NCI-H2227 treated with DMSO at 0.1 percent for 48 hours (cell line): ENCODE data around the gene FRMD6.

Experiments used
- DNase-seq: peaks from one replicate; lab custom pipeline; 2025; lab: John Stamatoyannopoulos, UW

The FRMD6 gene

DNA sequence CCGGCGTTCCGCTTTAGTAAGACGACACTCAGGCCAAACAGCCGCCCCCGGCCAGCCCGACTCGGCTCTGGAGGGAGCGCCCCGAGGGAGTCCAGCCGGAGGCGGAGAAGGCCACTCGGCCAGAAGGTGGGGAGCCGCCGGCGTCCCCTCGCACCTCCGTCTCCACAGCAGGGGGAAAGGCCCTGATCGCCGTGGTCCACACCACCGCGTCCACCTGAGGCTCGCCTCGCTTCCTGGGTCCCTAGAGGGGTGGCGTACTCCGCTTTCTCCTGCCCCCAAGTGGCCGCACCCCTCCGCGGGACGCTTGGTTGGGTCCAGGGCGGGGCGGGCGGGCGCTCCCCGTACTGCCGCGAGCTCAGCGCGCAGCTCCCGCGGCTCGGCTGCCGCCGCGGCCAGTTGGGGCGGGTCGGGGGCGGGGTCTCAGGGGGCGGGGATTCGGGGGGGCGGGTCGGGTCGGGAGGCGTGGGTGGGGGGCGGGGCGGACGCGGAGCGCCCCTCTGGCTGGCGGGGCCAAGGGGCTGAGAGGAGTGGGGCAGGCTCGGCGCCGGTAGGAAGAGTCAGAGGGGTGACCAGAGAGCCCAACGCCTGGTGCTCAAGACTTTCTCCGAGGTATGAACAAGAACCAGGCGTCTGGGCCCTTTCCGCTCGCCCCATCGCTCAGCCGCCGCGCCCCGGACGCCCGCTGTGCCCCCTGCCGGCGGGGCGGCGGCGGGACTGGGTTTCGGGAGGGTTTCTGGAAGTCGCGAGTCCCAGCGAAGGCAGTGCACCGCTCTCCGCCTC lies at the start of gene FRMD6:
TSS of gene FRMD6 (plus strand) at position 523 of the 780 bp plus-strand sequence. CDS start 37,927 bp downstream, outside the sequence.
- peak; percentile 72 for DNase-seq

DNA sequence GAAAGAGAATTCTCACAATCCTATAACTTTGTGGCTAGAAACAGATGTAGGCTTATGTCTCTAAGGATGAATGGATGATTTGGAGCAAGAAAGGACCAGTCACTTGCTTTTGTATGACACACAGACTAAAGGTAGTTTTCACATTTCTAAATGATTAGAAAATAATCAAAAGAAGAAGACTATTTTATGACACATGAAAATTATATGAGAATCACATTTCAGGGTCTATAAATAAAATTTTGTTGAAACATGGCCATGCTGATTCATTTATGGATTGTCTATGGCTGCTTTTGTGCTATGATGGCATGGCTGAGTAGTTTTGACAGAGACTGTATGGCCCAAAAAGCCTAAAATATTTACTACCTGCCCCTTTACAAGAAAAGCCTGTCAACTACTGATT lies 49.4 kb upstream of the FRMD6 start:
- no peak for DNase-seq

DNA sequence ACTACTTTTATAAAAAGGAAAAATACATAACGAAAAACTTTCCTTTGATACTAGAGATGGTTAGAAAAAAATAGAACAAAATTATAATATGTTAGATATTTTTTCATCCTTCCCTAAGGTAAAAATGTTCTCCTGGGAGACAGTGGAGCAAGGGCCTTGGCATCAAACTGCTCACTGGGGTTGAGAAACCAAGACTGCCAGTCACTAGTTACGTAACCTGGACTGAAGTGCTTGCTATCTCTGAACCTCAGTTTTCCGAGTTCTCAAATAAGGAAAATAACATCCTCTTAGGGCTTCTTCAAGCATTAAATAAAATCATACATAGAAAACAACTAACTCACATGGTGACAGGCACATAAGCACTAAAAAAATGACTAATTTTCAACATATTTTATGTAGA lies 48.2 kb upstream of the FRMD6 start:
- no peak for DNase-seq

DNA sequence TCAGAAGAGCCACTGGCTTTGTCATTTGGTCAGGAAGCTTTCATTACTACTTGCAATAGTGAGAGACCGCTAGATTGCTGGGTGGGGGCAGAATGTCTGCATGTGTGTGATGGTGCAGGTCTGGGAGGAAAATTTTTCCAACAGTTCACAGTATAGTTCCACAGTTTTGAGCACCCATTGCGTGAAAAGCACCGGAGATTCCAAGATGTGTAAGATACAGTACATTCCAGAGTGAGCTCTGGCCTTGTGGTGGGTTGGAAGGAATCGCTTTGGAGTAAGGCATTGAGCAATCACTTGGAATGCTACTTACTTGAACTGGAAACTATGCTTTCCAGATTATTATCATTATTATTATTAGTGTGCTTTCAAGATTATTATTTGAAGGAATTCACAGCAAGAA lies 47.6 kb upstream of the FRMD6 start:
- no peak for DNase-seq

DNA sequence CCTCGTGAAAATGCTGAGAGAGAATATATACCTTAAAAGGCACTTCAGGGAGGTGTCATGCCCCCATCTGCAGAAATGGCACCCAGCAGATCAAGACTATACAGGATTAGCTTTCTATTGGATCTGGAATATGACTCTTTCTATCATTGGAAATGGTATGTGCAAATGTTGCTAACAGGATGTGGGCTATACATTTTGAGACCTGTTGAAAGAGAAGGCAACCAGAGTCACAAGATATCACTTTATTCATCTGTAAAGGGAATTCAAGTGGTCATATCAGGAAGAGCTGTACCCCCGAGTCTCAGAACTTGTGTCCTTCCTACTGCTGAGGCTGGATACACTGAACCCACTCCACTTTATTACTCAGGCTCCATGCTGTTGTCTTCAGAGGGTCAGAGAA lies 46.1 kb upstream of the FRMD6 start:
- DNase-seq: no peak

DNA sequence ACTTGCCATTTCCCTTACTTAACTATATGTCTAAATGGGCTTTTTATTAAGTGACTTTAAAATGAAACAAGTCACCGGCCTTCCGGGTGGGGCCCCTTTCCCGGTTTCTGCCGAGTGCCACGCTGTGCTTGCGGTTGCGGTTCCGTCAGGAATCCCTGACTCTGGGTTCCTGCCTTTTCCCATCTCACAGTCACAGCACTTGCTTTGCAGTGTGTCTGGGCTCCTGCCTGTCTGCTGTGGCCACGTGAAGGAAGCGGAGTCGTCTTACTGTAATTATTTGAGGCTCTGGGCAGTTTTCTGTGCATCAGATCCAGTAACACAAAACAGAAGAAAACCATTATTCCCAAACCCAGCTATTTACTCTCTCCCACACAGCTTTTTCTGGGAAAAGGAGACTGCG lies 44.0 kb upstream of the FRMD6 start:
- DNase-seq: peak; percentile 16

DNA sequence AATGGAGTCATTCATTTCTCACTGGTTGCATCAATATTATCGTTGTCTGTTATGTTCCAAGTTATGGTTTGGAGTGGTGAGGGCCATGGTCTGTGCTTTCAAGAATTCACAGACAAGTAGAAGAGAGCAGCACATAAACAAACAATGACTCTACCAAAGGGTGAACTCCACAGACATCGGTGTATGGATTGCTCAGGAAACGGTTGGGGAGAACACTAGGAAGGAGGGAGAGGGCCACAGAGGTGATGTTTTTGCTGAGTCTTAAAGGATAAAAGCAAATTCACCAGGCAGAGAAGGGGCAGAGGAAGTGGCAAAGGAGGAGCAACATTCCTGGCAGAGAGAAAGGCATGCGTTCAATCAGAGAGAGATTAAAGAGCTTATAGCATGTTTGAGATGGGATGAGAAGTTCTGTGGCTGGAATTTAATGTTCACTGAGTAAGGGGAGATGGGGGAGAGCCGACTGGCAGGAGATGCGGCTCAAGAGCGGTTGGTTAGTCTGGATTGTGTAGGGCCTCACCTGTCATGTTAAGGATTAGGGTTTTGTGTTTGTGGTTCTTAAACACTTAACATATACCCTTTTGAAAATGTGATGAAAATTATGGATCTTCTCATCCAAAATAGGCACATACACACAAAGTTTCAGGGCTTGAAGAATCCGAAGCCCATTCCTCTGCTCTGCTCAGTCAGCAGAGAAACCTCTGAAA lies 42.3 kb upstream of the FRMD6 start:
- no peak for DNase-seq

DNA sequence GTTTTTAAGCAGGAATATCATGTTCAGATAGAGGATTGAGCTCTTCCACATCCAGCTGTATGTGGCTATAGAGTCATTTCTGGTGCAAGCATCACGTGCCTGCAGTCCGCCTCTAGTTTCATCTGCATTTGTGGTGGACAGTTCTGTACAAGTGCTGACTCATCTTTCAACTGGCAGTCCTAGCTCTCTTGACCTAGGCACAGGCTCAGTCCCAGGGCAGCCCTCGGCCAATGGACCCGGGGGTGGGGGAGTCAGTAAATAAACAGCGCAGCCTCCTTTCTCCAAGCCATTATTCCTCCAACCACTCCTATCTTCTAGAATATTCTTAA lies 41.8 kb upstream of the FRMD6 start:
- no peak for DNase-seq

DNA sequence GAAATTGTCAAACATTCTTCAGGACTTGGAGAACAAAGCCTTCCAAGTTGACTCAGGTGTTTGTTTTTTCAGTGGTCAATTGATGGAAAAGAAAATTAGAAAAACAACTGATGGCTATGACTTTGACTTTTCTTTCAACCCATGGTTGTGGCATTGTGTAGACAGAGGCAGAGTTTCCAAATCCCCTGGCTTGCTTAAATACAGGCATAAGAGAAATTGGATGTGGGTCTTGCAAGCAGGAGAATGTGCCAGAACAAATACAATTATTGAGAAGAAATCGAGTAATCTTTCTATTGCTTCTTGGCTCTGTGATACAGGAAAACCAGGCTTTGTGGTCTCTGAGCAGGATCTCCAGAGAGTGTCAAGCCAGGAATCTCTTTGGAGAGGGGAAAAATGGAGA lies 40.9 kb upstream of the FRMD6 start:
- DNase-seq: no peak

DNA sequence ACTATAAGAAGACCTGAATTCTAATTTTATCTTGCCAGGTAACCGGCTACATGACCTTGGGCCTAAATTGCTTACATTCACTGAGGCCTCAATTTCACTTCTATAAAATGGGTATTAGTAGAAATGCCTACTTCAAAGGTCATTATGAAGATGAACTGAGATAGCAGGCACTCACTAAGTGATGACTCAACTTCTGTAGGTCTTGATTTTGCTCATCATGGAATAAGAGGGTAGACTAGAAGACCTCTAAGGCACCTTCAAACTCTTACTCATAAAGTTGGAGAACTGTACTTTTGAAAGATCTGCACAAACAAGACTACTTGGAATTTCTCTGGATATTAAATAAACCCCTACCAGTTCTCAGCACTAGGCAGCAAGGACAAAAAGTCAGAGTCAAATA lies 39.3 kb upstream of the FRMD6 start:
- DNase-seq: no peak

DNA sequence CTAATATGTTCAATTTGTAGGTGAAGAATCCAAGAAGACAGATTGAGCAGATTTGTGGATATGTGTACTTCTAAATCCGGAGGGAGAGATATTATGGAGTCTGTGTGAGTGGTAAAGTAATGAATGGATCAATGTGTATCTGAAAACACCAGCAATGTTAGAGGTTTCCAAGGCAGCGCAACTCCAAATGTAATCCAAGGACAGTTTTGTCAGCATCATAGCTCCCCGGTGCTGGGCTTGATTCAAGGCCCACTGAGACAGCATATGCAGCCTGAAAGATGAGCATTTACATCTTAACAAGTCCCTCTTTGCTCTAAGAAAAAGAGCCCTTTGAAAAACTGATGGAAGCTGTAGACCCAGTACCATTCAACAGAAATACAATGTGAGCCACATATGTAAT lies 38.3 kb upstream of the FRMD6 start:
- no peak for DNase-seq

DNA sequence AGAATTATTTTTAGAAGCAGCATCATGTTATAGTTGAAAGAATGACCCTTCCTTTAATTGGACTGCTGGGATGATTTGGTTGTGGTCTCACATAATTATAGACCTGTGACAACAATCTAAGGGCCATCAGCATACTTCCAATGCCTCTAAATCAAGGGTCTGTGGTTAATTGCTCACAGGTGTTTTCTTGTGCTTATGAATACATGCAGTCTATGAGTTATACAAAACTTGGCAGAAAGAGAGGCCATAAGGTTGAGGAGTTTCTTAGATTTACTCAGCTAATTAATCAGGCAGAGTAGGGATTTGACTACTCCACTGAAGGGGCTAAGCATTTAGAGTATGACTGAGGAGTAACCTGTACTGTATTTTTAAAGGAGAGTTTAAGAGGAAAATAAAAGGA lies 37.0 kb upstream of the FRMD6 start:
- peak; percentile 7 for DNase-seq

DNA sequence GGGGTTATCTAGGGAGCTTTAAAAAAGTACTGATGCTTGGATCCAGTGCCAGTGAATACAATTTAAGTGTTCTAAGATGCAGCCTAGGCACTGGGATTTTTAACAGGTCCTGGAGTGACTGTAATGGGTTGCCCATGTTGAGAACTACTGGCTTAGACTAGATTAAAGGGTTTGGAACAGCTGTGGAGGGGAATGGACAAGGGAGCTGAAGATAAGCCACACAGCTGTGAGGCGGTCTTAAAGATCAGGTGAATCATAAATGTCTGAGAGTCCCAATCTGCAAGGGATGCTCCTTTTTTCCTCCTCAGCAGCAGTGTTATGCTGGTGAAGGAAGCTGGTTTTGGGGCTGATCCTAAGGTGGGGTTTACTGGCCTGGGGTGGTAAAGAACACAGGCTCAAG lies 35.5 kb upstream of the FRMD6 start:
- no peak for DNase-seq

DNA sequence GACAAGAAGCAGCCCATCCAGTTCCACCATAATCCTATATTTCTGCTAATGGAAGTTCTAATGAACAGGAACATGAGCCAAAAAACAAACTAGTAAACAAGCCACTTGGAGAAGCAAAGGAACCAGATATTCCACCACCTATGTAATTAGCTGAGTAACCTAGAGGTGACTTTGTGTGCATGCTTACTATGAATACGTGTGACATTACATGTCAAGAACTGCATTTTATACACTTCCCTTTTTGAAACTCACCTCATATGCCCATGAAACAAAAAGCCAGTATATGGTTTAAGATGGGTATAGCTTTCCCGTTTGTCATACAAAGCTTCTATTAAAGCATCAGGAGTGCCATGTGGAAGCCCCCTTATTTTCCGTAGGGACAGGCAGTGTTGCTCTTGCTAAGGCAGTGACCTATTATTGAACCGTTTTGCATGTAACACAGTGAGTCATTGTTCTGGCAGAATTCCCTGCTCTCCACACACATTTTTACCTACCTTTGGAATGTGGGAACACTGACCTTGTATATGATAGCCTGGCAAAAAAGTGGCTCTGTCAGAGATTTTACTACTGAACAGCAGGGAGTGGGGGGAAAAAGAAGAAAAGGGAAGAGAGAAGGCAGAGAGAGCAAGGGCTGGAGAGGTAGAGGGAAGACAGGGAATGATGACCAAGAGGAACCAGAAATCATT lies 34.8 kb upstream of the FRMD6 start:
- no peak for DNase-seq

DNA sequence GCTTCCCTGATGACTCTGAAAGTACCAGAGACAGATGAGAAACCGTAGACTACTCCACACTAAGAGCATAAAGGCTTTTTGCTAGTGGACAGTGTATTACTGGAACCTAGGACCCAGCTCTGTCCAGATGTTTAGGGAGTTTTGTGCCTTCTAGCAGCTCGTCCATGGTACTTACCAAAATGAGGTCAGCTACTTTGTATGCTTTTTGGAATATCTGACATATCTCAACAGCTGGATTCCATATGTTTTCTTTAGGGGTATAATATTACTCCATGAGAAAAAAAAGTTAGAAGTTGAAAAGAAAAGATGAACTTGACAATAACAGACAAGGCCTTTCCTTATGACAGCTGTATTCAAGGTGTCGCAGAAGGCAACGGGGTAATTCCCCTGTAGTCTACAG lies 32.1 kb upstream of the FRMD6 start:
- DNase-seq: no peak

DNA sequence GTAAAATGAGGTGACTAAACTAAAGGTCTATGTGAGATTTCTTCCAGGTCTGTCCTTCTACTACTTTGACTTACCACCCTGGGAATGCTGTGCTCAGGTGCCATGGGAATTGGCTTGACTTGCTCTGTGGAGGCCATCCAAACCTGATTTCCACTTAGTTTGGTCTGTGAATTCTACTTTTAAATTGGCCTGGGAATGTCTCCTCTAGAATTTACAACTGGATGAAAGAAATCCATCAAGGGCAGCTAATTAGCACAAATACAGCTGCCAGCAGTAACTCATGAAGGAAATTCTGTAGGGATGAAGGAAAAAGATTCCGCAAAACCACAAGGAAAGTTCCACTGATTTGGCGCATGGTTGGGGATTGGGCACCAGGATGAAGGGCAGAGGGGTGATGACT lies 31.7 kb upstream of the FRMD6 start:
- DNase-seq: no peak

DNA sequence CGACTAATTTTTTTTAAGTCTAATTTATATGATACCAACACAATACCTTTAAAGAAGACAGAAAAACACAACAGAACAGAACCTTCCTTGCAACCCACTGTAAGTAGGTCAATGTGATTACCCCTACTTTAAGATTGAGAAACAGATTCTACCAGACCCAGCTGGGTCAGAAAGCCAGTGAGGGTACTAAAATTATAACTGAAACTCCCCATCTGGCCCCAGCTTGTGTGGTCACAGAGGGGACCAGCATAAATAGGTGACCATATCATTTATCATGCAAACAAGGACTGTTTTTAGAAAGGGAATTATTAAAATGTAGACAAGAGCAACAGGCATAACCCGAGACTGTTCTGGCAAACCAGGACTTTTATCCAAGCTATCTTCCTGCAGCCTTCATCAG lies 30.1 kb upstream of the FRMD6 start:
- DNase-seq: no peak

DNA sequence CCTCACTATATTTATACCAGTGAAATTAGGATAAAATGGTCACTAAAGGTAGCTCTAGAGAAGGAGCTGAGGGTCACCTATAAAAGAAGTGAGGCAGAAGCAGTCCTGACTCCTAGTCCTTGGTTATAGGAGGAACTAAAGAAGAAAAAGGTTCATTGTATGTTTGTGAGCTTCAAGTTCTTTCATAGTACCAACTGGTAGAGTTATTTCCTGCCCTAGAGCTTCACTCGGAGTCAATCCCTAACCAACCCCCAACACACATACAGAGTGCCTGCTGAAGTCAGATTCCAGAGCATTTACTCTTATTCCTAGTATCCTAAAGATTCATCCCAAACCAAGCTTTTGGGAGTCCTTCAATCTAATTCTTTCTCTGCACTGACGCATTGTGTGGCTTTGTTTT lies 29.3 kb upstream of the FRMD6 start:
- no peak for DNase-seq

DNA sequence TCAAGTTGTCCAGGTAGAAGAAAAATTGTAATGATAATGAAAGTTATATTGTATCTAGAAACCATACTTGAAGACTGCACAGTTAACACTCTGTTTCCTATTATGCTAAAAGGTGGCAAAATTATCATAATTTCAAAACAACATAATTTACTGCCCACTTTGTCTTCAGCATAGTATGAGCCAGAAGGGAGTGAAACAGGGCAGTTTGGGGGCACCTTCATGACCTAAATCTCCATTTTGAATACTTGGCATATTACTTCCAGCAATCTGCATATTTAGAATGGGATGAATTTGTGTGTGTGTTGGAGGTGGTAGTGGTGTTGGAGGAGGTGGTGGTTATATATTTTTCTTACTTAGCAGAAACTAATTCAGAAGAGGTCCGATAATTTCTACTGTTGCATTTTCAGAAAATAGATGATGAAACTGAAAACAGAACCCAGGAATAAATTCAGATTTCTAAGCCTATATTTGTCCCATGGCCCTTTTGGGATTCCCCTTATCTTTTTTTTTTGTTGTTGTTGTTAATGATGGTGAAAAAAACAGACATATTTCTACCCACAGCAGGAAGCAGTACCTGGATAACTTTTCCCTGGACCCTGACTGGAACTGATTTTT lies 26.6 kb upstream of the FRMD6 start:
- DNase-seq: no peak

DNA sequence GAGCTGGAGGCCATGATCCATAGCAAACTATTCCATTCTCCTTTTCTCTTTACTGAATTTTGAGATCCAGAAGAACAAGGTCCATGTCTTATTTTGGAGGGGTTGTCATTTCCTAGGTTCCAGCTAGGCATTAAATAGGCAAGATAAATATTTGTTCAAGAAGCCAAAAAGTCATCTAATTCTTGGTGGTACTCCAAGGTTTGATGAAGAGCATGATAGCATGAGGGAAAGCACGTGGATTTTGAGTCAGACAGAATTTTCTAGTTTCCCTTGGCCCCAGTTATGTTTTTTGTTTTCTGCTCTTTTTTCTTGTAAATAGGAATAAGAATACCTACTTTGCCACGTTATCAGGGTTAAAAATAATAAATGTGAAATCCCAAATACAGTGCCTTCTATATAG lies 25.5 kb upstream of the FRMD6 start:
- no peak for DNase-seq

DNA sequence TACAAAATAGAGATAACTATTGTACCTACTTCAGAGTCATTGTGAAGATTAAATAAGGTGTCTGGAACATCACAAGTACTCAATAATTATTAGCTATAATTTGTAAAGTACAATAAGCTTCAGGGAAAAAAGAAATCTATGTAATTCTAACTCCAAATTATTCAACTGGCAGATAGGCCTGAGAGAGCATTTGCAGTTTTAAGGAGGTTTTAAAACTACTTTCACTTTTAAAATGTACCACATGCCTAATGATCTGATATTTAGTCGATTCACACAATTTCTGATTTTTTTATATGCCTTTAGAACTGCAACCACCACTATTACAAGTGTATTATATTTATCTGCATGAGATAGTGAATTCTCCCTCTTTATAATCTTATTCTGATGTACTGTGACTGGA lies 24.9 kb upstream of the FRMD6 start:
- DNase-seq: no peak

DNA sequence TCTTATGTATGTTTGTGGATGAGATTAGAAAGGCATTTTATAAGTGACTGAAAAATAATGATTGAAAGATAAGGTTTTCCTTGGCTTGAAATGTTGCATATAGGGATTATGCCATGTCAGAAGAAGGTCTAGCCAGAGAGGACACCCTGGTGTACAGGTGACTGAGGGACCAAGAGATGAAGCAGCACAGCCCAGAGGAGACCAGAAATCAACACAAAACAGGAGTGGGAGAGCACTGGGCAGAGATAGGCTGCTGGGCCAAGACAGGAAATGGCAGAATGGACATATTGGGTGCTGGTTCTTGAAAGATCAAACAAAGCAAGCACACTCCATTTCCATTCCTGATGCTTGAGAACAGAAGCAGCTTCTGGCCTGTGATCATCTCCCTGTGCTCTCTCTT lies 24.4 kb upstream of the FRMD6 start:
- no peak for DNase-seq

DNA sequence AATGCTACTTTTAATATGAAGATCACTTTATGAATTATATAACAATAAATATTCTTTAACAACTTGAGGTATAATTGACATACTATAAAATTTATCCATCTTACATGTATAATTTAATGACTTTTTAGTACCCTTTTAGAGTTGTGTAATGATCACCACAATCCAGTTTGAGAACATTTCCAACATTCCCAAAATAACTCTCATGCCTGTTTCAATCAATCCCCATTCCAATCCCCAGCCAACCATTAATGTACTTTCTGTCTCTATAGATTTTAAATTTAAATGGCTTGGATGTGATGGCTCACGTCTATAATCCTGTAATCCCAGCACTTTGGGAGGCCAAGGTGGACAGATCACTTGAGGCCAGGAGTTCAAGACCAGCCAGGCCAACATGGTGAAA lies 23.5 kb upstream of the FRMD6 start:
- DNase-seq: no peak
